ENCODE results near the gene PTGFR.

The PTGFR gene, protein sequence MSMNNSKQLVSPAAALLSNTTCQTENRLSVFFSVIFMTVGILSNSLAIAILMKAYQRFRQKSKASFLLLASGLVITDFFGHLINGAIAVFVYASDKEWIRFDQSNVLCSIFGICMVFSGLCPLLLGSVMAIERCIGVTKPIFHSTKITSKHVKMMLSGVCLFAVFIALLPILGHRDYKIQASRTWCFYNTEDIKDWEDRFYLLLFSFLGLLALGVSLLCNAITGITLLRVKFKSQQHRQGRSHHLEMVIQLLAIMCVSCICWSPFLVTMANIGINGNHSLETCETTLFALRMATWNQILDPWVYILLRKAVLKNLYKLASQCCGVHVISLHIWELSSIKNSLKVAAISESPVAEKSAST

DNA sequence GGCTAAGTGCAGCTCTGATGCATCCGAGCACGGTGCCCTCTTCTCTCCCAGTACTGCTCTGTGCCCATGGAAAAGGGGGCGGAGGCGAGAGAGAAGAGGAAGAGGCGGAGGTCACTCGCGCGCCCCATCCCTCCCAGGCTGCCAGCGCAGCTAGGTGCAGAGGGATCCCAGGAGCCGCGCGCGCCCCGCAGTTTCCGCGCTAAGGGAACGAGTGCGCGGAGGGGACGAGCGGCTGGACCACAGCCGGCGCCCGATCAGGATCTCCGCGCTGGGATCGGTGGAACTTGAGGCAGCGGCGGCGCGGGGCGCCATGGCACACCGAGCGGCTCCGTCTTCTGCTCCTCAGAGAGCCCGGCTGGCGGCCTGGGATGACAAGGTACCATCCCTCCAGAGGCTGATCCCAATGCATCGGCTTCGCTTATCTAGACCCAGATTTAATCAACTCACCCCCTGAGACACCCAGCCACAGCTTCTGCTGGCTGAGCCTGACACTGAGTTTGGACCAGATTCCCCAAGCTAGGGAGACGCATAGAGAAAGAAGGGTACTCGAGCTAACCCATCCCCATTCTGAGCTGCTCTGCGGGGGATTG, at the start of gene PTGFR:
PTGFR (plus strand) TSS at position 114 of the 590 bp plus-strand sequence. CDS start 1,770 bp downstream, outside the sequence.
- DNase-seq = no peak

DNA sequence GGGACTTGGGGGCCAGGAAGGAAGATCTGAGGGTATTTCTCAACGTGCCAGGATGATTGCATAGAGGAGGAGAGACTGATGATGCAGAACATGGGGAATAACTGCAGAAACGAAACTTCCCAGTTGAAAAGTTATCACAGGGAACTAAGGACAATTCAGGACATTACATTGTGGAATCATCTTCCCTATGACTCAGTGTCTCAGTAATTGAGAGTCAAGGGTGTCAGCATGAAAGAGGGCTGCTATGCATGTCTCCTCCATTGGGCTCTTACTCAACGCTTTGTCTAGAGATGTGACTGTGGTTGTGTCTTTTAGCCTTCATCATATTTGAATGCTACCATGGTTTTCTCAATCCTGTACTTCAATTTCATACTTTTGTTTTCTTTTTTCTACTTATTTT, 48.9 kb upstream of the PTGFR start:
- DNase-seq = no peak

- DNase-seq = no peak
Measured at GRCh38 chr1:78447086-78447485, 43.7 kb upstream of the PTGFR start.

GRCh38 chr1:78464449-78464891, 26.3 kb upstream of the PTGFR start:
- no peak for DNase-seq

GRCh38 chr1:78465143-78465542, 25.6 kb upstream of the PTGFR start:
- no peak for DNase-seq

GRCh38 chr1:78468521-78468920, 22.3 kb upstream of the PTGFR start:
- no peak for DNase-seq

DNA sequence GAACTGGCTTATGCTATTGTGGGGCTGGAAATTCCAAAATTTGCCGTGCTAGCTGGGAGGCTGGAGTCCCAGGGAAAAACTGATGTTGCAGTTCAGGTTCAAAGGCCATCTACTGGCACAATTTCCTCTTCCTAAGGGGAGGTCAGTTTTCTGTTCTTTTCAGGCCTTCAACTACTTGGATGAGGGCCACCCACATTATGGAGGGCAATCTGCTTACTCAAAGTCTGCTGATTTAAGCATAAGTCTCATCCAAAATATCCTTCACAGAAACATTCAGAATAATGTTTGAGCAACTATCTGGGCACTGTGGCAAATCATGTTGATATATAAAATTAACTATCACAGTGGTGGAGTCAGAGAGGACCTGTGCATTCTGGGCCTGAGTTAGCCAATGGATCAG, 21.2 kb upstream of the PTGFR start:
- DNase-seq = no peak

- DNase-seq = no peak
Measured at GRCh38 chr1:78471890-78472620, 18.7 kb upstream of the PTGFR start.

- no peak for DNase-seq
Measured at GRCh38 chr1:78472851-78473496, 17.8 kb upstream of the PTGFR start.

GRCh38 chr1:78474092-78474491, 16.7 kb upstream of the PTGFR start:
- DNase-seq = no peak

DNA sequence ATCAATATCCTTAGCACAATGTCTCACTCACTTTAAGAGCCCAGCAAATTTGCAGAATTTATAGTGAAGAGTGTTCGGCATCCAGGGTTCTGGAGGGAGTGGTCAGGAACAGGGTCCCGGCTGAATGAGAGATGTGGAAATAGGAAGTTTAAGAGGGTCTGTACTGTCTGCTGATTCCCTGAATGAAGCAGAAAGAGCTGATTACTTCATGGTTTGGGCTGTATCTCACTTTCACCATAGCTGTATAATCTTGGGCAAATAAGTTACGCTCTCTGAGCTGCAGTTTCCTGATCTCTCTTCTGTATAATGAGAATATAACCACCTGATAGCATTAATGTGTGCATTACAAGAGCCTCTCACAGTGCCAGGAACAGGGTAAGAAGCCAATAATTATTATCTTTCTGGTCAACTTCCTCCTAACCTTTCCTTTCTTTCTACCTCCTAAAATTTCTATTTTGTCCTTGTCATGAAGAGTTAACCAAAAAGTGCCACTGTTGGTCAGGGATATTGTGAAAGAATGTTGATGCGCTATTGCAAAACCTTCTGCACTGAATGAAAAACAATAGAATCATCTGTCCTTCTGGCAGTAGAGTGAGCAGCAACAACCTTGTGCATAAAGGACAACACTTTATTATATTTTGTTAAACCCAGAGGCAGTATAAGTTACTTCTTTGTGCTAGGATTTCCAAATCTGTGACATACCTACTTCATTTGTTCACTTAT, 14.7 kb upstream of the PTGFR start:
- no peak for DNase-seq

GRCh38 chr1:78483903-78484302, 6.9 kb upstream of the PTGFR start:
- no peak for DNase-seq

DNA sequence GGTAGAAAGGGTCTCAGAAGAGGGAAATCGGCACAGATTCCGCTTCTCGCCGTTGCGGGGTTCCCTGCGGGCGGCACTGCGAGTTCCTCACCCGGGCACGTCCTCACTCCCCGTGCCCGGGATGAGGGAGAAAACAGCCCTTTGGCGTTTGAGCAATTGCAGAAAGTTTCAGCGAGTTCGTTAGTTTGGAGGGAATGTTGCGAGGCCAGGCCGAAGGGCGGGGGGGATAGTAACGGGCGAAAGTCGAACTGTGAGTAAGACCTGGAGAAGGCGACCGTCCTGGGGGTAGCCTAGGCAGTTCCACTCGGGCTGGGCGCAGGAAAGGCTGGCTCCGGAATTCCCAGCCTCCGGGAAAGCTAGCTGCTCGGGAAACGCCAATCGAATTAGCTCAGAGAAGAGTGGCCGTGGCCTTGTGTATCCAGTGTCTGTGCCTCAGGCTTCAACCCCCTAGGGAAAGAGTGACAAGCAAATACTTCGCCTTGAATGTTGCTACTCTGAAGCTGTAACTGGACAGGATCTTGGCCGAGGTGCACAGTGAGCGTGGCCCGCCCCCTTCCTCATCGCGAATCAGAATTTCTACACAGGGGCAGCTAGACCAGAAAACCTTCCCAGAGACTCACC, 787 bp downstream of the PTGFR start:
- no peak for DNase-seq

- no peak for DNase-seq
Measured at GRCh38 chr1:78492386-78492950, 1.7 kb downstream of the PTGFR start.

DNA sequence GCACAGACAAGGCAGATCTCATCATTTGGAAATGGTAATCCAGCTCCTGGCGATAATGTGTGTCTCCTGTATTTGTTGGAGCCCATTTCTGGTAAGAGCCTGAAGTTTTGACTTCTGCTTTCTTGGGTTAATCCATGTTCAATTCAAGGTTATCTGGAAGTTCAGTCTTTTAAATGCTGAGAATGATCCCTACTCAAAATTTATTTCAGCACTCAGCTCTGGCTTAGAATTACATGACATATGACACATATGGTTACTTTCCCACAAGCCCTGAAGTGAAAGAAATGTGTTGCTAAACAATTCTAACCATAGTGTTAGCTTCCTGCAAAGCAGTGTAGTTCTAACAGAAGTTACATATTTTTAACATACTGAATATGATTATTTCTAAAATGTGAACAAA, 2.7 kb downstream of the PTGFR start:
- no peak for DNase-seq

- no peak for DNase-seq
Measured at GRCh38 chr1:78497201-78497600, 6.4 kb downstream of the PTGFR start.

GRCh38 chr1:78500529-78500928, 9.8 kb downstream of the PTGFR start:
- no peak for DNase-seq

DNA sequence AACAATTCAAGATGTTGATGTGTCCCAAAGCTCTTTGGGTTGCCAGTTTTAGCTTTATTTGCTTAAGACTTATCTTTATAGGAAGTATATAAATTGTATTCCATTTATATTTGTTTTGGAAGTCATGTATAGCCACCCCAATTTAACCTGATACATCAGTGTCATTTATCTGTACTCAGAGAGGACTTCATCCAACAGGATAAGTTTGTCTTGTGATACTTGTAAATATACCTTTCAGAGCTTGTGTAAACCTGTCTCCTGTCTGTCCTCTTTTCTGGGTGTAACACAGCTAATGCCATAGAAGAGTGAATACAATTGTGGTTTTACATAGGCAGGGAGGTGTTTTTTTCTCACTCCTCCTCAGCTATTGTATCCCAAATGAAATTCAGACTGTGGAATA, 10.4 kb downstream of the PTGFR start:
- DNase-seq = no peak

DNA sequence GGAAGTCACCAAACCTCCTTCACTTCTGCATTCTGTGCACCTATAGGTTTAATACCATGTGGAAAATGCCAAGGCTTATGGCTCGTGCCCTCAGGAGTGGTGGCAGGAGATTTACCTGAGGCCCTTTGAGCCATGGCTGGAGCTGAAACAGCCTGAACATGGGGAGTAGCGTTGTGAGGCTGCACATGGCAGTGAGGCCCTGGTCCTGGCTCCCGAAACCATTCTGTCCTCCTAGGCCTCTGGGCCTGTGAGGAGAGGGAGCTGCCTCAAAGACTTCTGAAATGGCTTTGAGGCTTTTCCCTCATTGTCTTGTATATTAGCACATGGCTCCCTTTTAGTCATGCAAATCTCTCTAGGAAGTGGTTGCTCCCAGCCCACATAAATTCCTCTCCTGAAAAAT, 20.6 kb downstream of the PTGFR start:
- DNase-seq = no peak

DNA sequence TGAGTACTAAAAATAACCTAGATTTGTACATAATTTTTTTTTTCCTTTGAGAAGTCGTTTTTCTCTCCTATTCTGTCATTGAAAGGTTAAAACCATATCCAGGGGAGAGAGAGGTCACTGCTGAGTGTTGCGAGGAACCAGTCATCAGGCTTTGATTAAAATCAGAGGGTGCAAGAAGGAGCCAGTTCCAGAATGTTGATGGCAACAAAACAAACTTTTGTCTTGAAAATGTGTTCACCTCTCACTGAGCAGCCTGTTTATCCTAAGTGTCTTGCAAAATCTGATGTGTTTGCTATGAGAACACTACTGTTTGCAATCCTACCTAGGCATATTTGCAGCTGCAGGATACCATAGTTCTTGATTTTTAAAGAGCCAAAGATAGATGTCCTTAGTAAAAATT, 25.9 kb downstream of the PTGFR start:
- DNase-seq = no peak

DNA sequence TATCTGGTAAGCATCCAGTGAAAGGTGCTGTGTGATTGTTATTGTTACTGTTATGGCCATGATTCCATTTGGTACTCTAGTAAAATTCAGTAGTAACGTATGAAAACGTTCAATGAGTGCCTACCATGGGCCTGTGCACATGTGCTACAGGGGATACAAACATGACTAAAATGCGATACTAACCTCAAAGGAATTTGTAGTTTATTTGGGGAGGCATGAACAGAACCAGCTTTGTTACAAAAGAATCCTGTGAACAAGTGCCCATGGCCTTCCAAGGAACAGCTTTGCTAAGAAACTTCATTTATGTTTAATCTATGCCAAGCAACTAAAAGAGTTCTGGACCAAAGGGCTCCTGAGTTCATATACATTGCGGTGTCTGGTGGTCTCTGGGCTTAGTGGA, 28.7 kb downstream of the PTGFR start:
- DNase-seq = no peak

GRCh38 chr1:78520216-78520615, 29.4 kb downstream of the PTGFR start:
- DNase-seq = no peak
